CD4-positive, CD25-positive, alpha-beta regulatory T cell (primary cell): ENCODE results near the gene LIN28A. TPM values are rescaled to one million over a fixed set of nuclear protein-coding genes. Genes with fewer than 3 reads are reported as not detected.
A peak's percentile ranks its signal among the peaks of the same experiment; 100 is the strongest.

ENCODE experiments used
- ATAC-seq, 2 donors: fragments of 150-1000 bp; cut with Tn5 transposase; one replicate each; pipeline ENCODE4 v1.10.0; 2021; ENCODE audit warnings: low read depth in 2 of 2, moderate number of reproducible peaks in 2 of 2, moderate library complexity in 1 of 2
- DNase-seq, 3 donors: peaks; one replicate each; pipeline versions ENCODE4 v3.0.0 to v3.0.0-alpha.2; 2012 to 2022; ENCODE audit warnings: mixed read lengths in 1 of 3
- H3K27ac ChIP-seq: one replicate; pipeline ENCODE4 v1.7.0; 2013; ENCODE audit warnings: mild to moderate bottlenecking, low read length; ENCODE audit not compliant: insufficient read depth, poor library complexity, severe bottlenecking
- H3K27me3 ChIP-seq: one replicate; pipeline ENCODE4 v1.7.0; 2013; ENCODE audit warnings: low read length; ENCODE audit not compliant: control insufficient read depth, insufficient read depth
- H3K36me3 ChIP-seq: one replicate; pipeline ENCODE4 v1.7.0; 2013; ENCODE audit warnings: mild to moderate bottlenecking, low read length, moderate library complexity; ENCODE audit not compliant: control insufficient read depth, insufficient read depth
- H3K4me1 ChIP-seq: 2 replicates; pipeline ENCODE4 v1.7.0; 2013; ENCODE audit warnings: mild to moderate bottlenecking, low read length; ENCODE audit not compliant: insufficient read depth, control insufficient read depth, poor library complexity, severe bottlenecking
- H3K4me3 ChIP-seq: one replicate; pipeline ENCODE4 v1.7.0; 2013; ENCODE audit warnings: low read depth, mild to moderate bottlenecking, low read length, moderate library complexity
- H3K9me3 ChIP-seq, 2 experiments: 1 replicate in 1 of 2; 2 replicates in 1 of 2; pipeline ENCODE4 v1.7.0; 2013; ENCODE audit warnings: low read length in 2 of 2, mild to moderate bottlenecking in 1 of 2, moderate library complexity in 1 of 2; ENCODE audit not compliant: control insufficient read depth in 2 of 2
- H3K27ac Mint-ChIP-seq, 3 donors: one replicate each; pipeline ENCODE4 v1.8.0; 2020 to 2022; ENCODE audit warnings: mild to moderate bottlenecking in 3 of 3, mixed read lengths in 3 of 3, moderate library complexity in 2 of 3
- H3K27me3 Mint-ChIP-seq: one replicate; pipeline ENCODE4 v1.8.0; 2022; ENCODE audit warnings: mild to moderate bottlenecking, mixed read lengths
- H3K36me3 Mint-ChIP-seq: one replicate; pipeline ENCODE4 v1.8.0; 2020; ENCODE audit warnings: mixed read lengths
- H3K4me1 Mint-ChIP-seq, 4 donors: one replicate each; pipeline ENCODE4 v1.8.0; 2020 to 2022; ENCODE audit warnings: mixed read lengths in 4 of 4, mild to moderate bottlenecking in 1 of 4
- H3K4me3 Mint-ChIP-seq, 4 donors: one replicate each; pipeline ENCODE4 v1.8.0; 2020 to 2022; ENCODE audit warnings: mild to moderate bottlenecking in 4 of 4, mixed read lengths in 4 of 4, moderate library complexity in 3 of 4
- H3K9me3 Mint-ChIP-seq, 7 donors: one replicate each; pipeline ENCODE4 v1.8.0; 2020 to 2022; ENCODE audit warnings: mixed read lengths in 7 of 7, mild to moderate bottlenecking in 3 of 7, moderate library complexity in 2 of 7
- polyA plus RNA-seq, 4 donors: library from polyadenylated mRNA; unstranded; fragments of 300-500 nt; fragmentation: Illumina TruSeq; gene quantifications; one replicate each; pipeline ENCODE4 v1.2.3, GENCODE V29; 2021
- total RNA-seq: library from RNA; stranded (reverse); gene quantifications from one replicate; pipeline ENCODE4 v1.2.3, GENCODE V29; 2022

Gene LIN28A
- total and polyA plus RNA-seq, 5 donors from 2014 or later: not detected

- Histone ChIP-seq H3K27ac (no peak overlapping the region), H3K9me3 (no peaks in the 10 kb centered on the region), H3K4me1 (peaks cover 7% of the 10 kb centered on the region), H3K27me3 (no peaks in the 10 kb centered on the region), H3K36me3 (peaks cover 53% of the 10 kb centered on the region), H3K4me3 (no peak overlapping the region)
- no peaks in the 10 kb centered on the region for H3K9me3 Mint-ChIP-seq
- H3K27me3 Mint-ChIP-seq: no peaks in the 10 kb centered on the region
- H3K4me3 Mint-ChIP-seq: no peak overlapping the region
- H3K4me1 Mint-ChIP-seq: peaks cover 5 to 17% (median 11%) of the 10 kb centered on the region in 4 donors
- no peak for ATAC-seq
- no peak overlapping the region for H3K27ac Mint-ChIP-seq
- DNase-seq: no peak
- H3K36me3 Mint-ChIP-seq: peaks cover 37% of the 10 kb centered on the region
Measured at GRCh38 chr1:26438041-26438440, 27.4 kb downstream of the LIN28A start.

- no peak overlapping the region for H3K4me3 ChIP-seq
- no peak overlapping the region for H3K27ac ChIP-seq
- no peaks in the 10 kb centered on the region for H3K4me1 ChIP-seq
- peaks cover 0 to 8% (median 5%) of the 10 kb centered on the region in 4 donors for H3K4me1 Mint-ChIP-seq
- no peak for ATAC-seq
- H3K36me3 Mint-ChIP-seq: peaks cover 54% of the 10 kb centered on the region
- H3K36me3 ChIP-seq: peaks cover 73% of the 10 kb centered on the region
- DNase-seq: no peak
- H3K4me3 Mint-ChIP-seq: no peak overlapping the region
- no peaks in the 10 kb centered on the region for H3K27me3 Mint-ChIP-seq
- no peak overlapping the region for H3K27ac Mint-ChIP-seq
- no peaks in the 10 kb centered on the region for H3K9me3 ChIP-seq
- H3K9me3 Mint-ChIP-seq: no peaks in the 10 kb centered on the region
- no peaks in the 10 kb centered on the region for H3K27me3 ChIP-seq
Measured at GRCh38 chr1:26440259-26440658, 29.6 kb downstream of the LIN28A start.

- Mint-ChIP-seq H3K36me3 (peaks cover 35% of the 10 kb centered on the region), H3K27me3 (no peaks in the 10 kb centered on the region), H3K4me1 (peaks cover 0 to 4% (median under 1%) of the 10 kb centered on the region in 4 donors), H3K27ac (no peak overlapping the region), H3K4me3 (no peak overlapping the region), H3K9me3 (no peaks in the 10 kb centered on the region)
- H3K4me1 ChIP-seq: no peaks in the 10 kb centered on the region
- no peak overlapping the region for H3K27ac ChIP-seq
- peaks cover 48% of the 10 kb centered on the region for H3K36me3 ChIP-seq
- no peak for ATAC-seq
- H3K9me3 ChIP-seq: no peaks in the 10 kb centered on the region
- DNase-seq: no peak
- H3K27me3 ChIP-seq: no peaks in the 10 kb centered on the region
- no peak overlapping the region for H3K4me3 ChIP-seq
Measured at GRCh38 chr1:26449868-26450267, 39.3 kb downstream of the LIN28A start.

GRCh38 chr1:26450908-26451307 lies 40.3 kb downstream of the LIN28A start:
- H3K9me3 ChIP-seq: no peaks in the 10 kb centered on the region
- no peak overlapping the region for H3K27ac Mint-ChIP-seq
- no peak overlapping the region for H3K27ac ChIP-seq
- DNase-seq (no peak), ATAC-seq (no peak)
- no peaks in the 10 kb centered on the region for H3K9me3 Mint-ChIP-seq
- H3K4me1 ChIP-seq: no peaks in the 10 kb centered on the region
- H3K36me3 Mint-ChIP-seq: peaks cover 37% of the 10 kb centered on the region
- H3K27me3 ChIP-seq: no peaks in the 10 kb centered on the region
- H3K4me1 Mint-ChIP-seq: peaks cover 0 to 4% (median 0%) of the 10 kb centered on the region in 4 donors
- H3K27me3 Mint-ChIP-seq: no peaks in the 10 kb centered on the region
- H3K4me3 Mint-ChIP-seq: no peak overlapping the region
- H3K4me3 ChIP-seq: no peak overlapping the region
- H3K36me3 ChIP-seq: peaks cover 48% of the 10 kb centered on the region

GRCh38 chr1:26452459-26453183 lies 42.0 kb downstream of the LIN28A start:
- Mint-ChIP-seq H3K4me1 (peaks cover 0 to 4% (median under 1%) of the 10 kb centered on the region in 4 donors), H3K4me3 (no peak overlapping the region), H3K27ac (no peak overlapping the region), H3K27me3 (no peaks in the 10 kb centered on the region), H3K9me3 (no peaks in the 10 kb centered on the region), H3K36me3 (peaks cover 31% of the 10 kb centered on the region)
- no peaks in the 10 kb centered on the region for H3K4me1 ChIP-seq
- no peaks in the 10 kb centered on the region for H3K9me3 ChIP-seq
- no peak overlapping the region for H3K27ac ChIP-seq
- peaks cover 43% of the 10 kb centered on the region for H3K36me3 ChIP-seq
- DNase-seq (no peak), ATAC-seq (no peak)
- H3K27me3 ChIP-seq: no peaks in the 10 kb centered on the region
- H3K4me3 ChIP-seq: no peak overlapping the region

- H3K9me3 Mint-ChIP-seq: peaks cover 0 to 1% (median 0%) of the 10 kb centered on the region in 7 donors
- H3K36me3 Mint-ChIP-seq: peaks cover 40% of the 10 kb centered on the region
- no peak overlapping the region for H3K27ac Mint-ChIP-seq
- no peak for ATAC-seq
- no peaks in the 10 kb centered on the region for H3K9me3 ChIP-seq
- no peaks in the 10 kb centered on the region for H3K27me3 ChIP-seq
- H3K4me3 ChIP-seq: no peak overlapping the region
- H3K27ac ChIP-seq: no peak overlapping the region
- H3K4me1 ChIP-seq: no peaks in the 10 kb centered on the region
- H3K36me3 ChIP-seq: peaks cover 48% of the 10 kb centered on the region
- peaks cover 0 to 8% (median 0%) of the 10 kb centered on the region in 4 donors for H3K4me1 Mint-ChIP-seq
- no peaks in the 10 kb centered on the region for H3K27me3 Mint-ChIP-seq
- no peak for DNase-seq
- no peak overlapping the region for H3K4me3 Mint-ChIP-seq
Measured at GRCh38 chr1:26459148-26459547, 48.5 kb downstream of the LIN28A start.

- H3K4me3 ChIP-seq: no peak overlapping the region
- peaks cover 51% of the 10 kb centered on the region for H3K36me3 ChIP-seq
- Mint-ChIP-seq H3K9me3 (peaks cover 0 to 1% (median 0%) of the 10 kb centered on the region in 7 donors), H3K27me3 (no peaks in the 10 kb centered on the region), H3K27ac (no peak overlapping the region), H3K36me3 (peaks cover 39% of the 10 kb centered on the region), H3K4me3 (no peak overlapping the region), H3K4me1 (peaks cover 0 to 8% (median 0%) of the 10 kb centered on the region in 4 donors)
- no peak for DNase-seq
- H3K4me1 ChIP-seq: no peaks in the 10 kb centered on the region
- no peak overlapping the region for H3K27ac ChIP-seq
- no peaks in the 10 kb centered on the region for H3K27me3 ChIP-seq
- H3K9me3 ChIP-seq: no peaks in the 10 kb centered on the region
- no peak for ATAC-seq
Measured at GRCh38 chr1:26459573-26460031, 49.0 kb downstream of the LIN28A start.

- no peak overlapping the region for H3K27ac ChIP-seq
- Mint-ChIP-seq H3K27ac (peak overlapping the region in 1 of 3 donors; percentile 82), H3K36me3 (peaks cover 22% of the 10 kb centered on the region), H3K9me3 (no peaks in the 10 kb centered on the region), H3K4me1 (peaks cover 5 to 31% (median 22%) of the 10 kb centered on the region in 4 donors), H3K4me3 (peak overlapping the region in 1 of 4 donors; percentile 40), H3K27me3 (no peaks in the 10 kb centered on the region)
- ATAC-seq (no peak), DNase-seq (no peak)
- no peaks in the 10 kb centered on the region for H3K9me3 ChIP-seq
- peaks cover 27% of the 10 kb centered on the region for H3K4me1 ChIP-seq
- H3K36me3 ChIP-seq: peaks cover 52% of the 10 kb centered on the region
- H3K27me3 ChIP-seq: no peaks in the 10 kb centered on the region
- H3K4me3 ChIP-seq: no peak overlapping the region
Measured at GRCh38 chr1:26468911-26469310, 58.3 kb downstream of the LIN28A start.
